D341Med (cell line): ENCODE measurements around the gene SUGP2.

Experiments used
- DNase-seq: peaks from one replicate; pipeline ENCODE4 v3.0.0; 2012; ENCODE audit warnings: low spot score

SUGP2 gene

DNA sequence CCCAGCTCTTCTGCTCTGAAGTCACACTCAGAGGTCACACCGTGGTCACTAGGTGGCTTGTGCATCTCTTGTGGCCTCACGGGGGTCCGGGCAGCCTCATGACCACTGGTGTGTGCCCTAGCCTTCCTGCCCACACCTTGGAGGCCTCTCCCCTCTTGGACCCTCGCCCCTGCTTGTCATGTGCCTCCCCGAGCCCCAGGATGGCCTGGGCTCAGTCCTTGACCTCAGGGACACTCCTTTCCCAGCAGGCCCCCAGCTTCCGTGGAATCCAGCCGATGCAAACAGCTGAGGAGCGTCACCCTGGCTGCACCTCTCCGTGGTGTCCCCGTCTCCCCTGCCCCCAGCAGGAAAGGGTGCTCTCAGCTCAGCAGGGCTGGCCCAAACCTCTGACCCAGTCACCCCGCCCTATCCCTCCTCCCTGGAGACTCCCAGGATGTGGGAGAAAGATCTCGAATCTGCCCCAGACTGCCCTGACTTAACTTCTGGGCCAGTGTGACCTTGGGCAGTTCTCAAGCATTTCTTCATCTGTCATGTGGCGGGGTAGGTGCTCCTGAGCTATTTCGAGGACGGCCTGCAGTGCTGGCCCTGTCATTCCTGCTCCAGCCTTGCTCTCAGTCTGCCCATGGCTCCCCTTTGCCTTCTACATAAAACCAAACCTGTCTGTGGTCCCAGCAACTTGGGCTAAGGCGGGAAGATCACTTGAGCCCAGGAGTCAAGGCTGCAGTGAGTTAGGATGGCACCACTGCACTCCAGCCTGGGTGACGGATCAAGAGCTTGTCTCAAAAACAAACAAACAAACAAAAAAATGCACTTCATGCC, 25.9 kb upstream of the SUGP2 start:
- DNase-seq, result no peak

GRCh38 chr19:19057720-19058119, 24.4 kb upstream of the SUGP2 start:
- no peak for DNase-seq

- DNase-seq, result no peak
Observed at GRCh38 chr19:19057317-19057716, 24.0 kb upstream of the SUGP2 start.

- DNase-seq, result no peak
Observed at GRCh38 chr19:19056636-19057275, 23.4 kb upstream of the SUGP2 start.

DNA sequence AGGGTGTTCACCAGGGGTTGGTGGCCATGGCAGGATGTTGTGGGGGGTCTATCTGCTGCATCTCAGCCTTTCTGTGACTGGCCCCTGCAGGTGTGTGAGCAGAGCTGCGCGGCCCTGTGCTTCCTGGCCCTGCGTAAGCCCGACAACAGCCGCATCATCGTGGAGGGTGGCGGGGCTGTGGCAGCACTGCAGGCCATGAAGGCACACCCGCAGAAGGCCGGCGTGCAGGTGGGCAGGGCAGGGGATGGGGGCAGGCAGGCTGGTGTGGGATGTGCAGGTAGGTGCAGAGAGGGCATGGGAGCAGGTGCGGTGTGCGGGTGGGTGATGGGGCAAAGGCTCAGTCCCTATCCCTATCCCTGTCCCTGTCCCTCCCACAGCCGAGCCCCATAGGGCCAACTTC, 22.4 kb upstream of the SUGP2 start:
- DNase-seq, result no peak

GRCh38 chr19:19054939-19055440, 21.7 kb upstream of the SUGP2 start:
- DNase-seq, result no peak

- DNase-seq, result no peak
Observed at GRCh38 chr19:19054315-19054938, 21.1 kb upstream of the SUGP2 start.

- peak; percentile 84 for DNase-seq
Observed at GRCh38 chr19:19053508-19054314, 20.4 kb upstream of the SUGP2 start.

DNA sequence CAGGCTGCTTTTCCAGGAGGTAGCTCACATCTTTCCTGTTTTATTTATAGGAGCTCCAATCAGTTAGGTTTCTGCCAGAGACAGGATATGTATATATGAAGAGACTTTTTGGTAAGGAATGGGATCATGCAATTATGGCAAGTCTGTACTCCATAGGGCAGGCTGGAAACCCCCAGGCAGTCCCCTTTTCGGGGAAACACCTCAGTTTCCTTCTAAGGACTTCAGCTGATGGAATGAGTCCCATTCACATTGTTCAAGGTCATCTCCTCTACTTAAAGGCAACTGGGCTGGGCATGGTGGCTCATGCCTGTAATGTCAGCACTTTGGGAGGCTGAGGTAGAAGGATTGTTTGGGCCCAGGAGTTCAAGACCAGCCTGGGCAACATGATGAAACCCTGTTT, 19.6 kb upstream of the SUGP2 start:
- DNase-seq, result no peak

DNA sequence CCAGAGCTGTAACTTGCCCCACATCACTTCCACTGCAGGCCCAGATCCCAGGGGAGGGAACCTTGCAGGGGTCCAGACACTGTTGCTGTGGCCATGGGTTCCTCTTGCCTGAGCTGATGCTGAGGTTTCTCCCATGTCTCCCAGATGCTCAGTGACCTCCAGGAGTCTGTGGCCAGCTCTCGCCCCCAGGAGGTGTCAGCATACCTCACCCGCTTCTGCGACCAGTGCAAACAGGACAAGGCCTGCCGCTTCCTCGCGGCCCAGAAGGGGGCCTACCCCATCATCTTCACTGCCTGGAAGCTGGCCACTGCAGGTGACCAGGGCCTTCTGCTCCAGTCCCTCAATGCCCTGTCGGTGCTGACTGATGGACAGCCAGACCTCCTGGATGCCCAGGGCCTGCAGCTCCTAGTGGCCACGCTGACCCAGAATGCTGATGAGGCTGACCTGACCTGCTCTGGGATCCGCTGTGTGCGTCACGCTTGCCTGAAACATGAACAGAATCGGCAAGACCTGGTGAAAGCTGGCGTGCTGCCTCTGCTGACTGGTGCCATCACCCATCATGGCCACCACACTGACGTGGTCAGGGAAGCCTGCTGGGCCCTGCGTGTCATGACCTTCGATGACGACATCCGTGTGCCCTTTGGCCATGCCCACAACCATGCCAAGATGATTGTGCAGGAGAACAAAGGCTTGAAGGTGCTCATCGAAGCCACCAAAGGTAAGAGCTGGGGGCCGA, 18.3 kb upstream of the SUGP2 start:
- no peak for DNase-seq

DNA sequence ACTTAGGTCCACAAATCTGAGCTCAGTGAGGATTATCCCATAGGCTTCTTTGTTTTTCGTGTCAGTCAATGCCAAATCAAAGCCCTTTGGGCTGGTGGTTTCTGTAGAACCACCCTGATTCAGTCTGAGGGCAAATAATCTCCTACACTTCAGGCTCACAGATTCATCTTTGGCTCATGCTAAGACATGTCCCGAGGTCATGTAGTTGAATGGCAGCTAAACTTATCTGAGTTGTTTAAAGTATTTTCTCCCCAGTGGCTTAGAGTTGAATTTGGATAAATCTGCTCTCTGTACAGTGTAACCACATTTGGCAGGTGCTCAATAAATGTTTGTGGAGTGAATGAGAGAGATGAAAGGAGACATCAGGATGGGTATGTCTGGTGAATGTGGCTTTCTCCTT, 17.4 kb upstream of the SUGP2 start:
- DNase-seq, result no peak

DNA sequence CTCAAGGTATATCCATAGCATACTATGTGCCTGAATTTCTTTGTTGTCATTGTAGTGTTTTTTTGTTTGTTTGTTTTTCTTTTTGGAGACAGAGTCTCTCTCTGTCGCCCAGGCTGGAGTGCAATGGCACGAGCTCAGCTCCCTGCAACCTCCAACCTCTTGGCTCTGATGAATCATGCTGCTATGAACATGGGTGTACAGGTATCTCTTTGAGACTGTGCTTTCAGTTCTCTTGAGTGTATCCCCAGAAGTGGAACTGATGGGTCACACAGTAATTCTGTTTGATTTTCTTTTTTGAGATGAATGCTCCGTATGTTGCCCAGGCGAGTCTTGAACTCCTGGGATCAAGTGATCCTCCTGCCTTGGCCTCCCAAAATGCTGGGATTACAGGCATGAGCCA, 16.8 kb upstream of the SUGP2 start:
- DNase-seq, result no peak

- no peak for DNase-seq
Observed at GRCh38 chr19:19049406-19049805, 16.1 kb upstream of the SUGP2 start.

GRCh38 chr19:19043881-19044280, 10.6 kb upstream of the SUGP2 start:
- no peak for DNase-seq

GRCh38 chr19:19043481-19043880, 10.2 kb upstream of the SUGP2 start:
- no peak for DNase-seq

GRCh38 chr19:19042732-19043280, 9.5 kb upstream of the SUGP2 start:
- DNase-seq, result no peak

GRCh38 chr19:19040417-19040816, 7.1 kb upstream of the SUGP2 start:
- DNase-seq, result no peak

GRCh38 chr19:19039901-19040300, 6.6 kb upstream of the SUGP2 start:
- DNase-seq, result no peak

DNA sequence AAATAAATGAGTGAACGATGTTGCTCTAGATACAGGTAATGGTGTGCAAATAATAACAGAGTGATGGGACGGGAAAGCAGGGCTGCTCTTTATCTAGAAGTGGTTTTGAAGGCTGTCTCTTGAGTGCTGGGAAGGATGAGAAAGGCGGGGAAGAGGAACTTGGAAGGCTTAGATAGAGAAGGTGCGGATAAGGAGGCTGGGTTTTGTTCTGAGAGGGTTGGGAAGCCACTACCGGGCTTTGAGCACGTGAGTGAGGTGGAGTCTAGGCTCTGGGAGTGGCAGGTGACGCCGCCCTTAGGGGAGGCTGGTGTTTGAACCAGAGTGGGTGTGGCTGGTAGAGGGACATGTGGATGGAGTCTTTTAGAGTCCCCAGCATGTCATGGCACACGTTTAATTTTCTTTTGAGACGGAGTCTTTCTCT, 897 bp upstream of the SUGP2 start:
- DNase-seq, result peak; percentile 85

DNA sequence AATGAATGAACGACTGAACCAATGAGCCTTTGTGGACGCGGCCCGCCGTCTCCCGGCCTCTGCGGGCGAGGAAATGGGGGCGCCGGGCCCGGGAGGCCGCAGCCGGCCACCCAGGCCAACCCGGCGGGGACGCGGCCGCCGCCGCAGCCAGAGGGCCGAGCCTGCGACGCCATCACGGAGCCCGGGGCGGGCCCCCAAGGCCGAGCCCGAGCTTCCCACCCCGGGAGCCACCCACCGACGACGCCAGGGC, 216 bp downstream of the SUGP2 start:
- no peak for DNase-seq

DNA sequence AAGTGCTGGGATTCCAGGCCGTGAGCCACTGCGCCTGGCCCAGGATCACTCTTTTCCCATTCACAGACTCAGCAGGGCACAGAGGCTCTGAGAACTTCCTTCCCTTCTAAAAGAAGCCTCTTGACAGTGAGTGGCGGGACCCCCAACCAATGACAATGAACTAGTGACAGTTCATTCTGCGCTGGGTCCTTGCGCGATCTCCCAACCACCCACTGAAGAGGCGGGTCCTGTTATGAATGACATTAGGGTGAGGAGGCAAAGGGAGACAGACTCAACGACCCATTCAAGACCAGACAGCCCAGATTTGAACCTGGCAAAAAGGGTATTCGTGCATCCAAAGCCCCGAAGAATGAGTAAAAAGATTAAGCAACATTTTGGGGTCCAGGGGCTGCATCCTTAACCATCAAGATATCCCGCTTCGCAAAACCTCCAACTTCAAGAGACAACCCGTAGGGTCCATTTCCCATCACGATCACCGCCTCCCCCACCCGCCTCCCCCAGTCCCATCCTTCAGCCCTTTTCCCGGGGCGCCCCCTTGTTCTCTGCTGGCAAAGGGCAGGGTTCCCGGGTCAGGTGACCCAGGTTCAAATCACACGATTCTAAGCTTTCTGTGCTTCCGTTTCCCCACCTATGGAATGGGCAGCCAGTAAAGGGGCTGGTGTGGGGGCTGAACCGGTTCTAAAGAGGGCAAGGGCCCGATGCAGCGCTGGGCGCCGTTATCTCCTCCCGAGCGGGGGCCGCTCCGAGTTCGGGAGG, 719 bp downstream of the SUGP2 start:
- DNase-seq, result peak; percentile 90
